ENCODE results near the gene SRBD1.

The SRBD1 gene

DNA sequence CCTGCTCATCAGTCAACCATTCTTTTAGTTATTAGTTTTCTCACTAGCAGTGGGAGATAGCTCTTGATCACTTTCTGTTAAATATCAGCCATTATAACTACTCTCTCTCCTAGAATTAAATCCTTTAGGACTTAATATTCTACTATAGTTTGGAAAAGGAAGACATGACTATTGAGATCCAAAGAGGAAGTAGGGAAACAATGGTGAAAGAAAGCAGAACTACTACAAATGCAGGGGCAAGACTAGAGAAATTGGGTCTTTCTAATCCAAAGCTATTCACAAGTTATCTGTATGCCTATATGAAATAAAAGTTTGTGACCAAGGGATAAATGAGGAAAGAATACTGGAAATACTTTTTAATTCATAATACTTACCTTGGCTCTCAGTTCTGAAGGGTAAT lies 65.1 kb downstream of the SRBD1 start:
- no peak for DNase-seq (ENCODE audit: low read depth)

DNA sequence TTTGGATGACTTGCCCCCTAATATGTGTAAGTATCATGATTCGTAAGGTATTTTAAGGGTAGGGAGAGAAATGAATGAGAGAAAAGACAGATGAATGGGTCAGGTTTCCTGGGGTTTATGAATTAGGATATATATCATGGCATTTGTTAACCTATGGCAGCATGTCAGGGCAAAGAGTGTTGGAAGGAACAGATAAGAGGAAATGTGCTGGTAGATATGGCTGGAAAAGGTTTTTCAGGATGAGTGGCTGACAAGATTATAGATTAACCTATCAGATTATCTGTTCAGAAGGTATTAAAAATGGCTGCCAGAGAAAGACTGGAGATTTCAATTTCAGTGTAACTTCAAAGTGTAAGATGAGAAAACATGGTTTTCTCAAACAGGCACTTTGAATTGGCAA lies 67.8 kb downstream of the SRBD1 start:
- DNase-seq (ENCODE audit: low read depth), result no peak

DNA sequence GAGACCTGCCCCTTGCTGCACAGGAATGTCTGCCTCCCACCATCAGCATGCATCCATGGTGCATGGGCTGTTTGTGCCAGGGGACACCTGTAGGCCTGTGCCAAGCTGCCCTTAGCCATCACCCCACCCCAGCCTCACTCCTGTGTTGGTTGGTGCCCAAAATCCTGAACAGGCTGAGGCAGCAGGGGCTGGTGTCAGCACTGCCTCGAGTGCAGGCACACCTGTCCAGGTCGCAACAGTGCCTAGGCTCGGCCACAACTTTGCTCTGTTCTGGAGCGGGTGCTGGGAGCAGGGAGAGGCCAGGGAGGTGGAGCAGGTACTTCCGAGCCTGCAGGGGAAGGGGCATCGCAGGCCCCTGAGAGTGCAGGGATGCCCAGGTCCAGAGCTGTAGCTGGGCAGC lies 69.1 kb downstream of the SRBD1 start:
- DNase-seq (ENCODE audit: low read depth), result no peak

GRCh38 chr2:45541450-45541849 lies 69.6 kb downstream of the SRBD1 start:
- peak; percentile 2 for DNase-seq (ENCODE audit: low read depth)

GRCh38 chr2:45540942-45541341 lies 70.1 kb downstream of the SRBD1 start:
- no peak for DNase-seq (ENCODE audit: low read depth)

GRCh38 chr2:45533771-45534170 lies 77.3 kb downstream of the SRBD1 start:
- no peak for DNase-seq (ENCODE audit: low read depth)

- DNase-seq (ENCODE audit: low read depth), result no peak
These were observed 78.9 kb downstream of the SRBD1 start for GRCh38 chr2:45532181-45532580.

- DNase-seq (ENCODE audit: low read depth), result no peak
These were observed 87.1 kb downstream of the SRBD1 start for GRCh38 chr2:45524016-45524415.

- DNase-seq (ENCODE audit: low read depth), result no peak
These were observed 92.5 kb downstream of the SRBD1 start for GRCh38 chr2:45518546-45518945.

DNA sequence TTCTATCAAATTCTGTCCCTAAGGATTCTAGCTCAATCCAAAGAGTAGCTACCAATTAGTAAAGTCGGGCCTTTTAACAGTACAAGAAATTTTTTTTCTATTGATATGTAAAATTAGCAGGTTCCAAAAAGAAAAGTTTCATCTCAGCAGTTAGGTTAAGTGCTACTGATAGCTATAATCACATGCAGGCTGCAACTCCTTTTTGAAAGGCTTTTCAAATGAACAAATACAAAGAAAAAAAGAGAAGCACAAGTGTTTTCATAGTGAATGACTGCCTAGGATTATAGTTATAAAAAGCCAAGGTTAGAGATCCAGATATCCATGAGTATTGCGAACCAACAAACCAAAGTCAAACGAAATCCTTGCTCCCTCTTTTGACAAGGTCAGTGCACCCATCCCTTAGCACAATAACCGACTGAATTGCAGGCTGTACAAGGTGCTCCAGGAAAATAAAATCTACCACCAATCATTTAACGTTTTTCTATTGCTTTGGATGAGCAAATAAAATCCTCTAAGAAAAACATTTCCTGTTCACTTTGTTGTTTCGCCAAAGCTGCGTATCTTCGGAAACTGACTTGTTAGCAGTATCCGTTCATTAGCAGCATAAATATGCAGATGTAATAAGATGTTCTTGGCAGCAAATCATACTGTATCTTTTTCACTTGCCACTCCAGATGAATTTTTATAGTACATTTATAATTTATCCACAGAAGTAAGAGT lies 100.2 kb downstream of the SRBD1 start:
- no peak for DNase-seq (ENCODE audit: low read depth)

DNA sequence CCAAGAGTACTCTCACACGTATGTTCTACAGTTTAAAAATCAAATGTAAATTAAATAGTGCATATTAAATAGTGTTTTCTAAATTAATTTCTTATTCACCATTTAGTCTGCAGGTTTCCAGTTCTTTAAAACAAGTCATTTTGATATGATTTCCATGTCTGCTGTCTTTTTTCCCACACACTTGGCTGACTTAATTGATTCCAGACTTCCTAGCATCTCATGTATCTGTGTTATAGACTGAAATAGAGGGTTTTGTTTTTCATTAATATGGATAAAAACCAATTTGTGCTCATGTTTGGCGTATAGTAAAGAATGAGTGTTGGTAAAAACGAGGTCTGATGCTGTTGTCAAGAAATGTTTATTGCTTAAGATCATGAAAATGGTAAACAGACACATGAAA lies 104.3 kb downstream of the SRBD1 start:
- no peak for DNase-seq (ENCODE audit: low read depth)

DNA sequence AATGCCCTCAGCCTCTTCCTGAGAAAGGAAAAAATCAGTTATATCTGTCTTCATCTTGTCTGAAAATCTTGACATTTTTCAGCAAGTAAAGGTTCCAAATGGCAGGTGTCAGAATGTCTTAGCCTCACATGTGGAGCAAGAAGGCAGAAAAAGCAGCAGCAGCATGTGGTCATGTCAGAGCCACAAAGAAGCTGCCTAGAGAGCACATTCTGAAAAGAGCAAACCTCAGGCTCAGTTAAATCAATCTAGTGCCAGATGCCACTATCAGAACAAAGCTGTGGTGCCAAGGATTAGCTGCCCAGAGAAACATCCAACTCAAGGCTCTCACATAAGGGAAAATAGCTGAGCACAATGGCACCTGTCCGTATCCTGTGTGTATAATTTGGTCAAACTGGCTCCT lies 105.9 kb downstream of the SRBD1 start:
- DNase-seq (ENCODE audit: low read depth), result no peak

DNA sequence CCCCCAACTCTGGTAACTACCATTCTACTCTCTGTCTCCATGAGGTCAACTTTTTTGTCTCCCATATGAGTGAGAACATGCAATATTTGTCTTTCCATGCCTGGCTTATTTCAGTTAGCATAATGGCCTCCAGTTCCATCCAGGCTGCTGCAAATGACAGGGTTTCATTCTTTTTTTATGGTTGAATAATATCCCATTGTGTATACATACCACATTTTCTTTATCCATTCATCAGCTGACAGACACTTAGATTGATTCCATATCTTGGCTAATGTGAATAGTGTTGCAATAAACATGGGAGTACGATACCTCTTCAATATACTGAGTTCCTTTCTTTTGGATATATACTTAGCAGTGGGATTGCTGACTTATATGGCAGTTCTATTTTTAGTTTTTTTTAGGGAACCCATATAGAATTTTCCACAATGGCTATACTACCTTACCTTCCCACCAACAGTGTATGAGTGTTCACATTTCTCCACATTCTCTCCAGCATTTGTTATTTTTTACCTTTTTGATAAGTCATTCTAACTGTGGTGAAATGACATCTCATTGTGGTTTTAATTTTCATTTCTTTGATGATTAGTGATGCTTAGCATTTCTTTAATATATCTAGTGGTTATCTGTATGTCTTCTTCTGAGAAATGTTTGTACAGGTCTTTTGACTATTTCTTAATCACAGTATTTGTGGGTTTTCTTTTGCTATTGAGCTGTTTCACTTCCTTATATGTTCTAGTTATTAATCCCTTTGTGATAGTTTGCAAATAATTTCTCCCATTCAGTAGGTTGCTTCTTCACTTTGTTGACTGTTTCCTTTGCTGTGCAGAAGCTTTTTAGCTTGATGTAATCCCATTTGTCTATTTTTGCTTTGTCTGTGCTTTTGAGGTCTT lies 112.2 kb downstream of the SRBD1 start:
- DNase-seq (ENCODE audit: low read depth), result peak; percentile 11

DNA sequence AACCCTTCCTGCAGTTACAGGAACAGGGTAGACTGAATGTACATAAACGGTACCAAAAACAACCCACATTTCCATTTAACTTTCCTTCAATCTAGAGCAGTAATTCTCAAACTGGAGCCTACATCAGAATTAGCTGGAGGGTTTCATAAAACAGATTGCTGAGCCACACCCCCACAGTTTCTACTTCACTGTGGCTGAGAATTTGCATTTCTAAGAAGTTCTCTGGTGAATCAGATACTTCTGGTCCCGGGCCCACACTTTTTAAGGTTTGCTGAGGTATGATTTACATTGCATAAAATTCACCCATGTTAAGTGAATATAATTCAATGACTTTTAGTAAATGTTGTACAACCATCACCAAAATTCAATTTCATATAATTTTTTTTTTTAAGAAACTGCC lies 113.7 kb downstream of the SRBD1 start:
- peak; percentile 33 for DNase-seq (ENCODE audit: low read depth)

- no peak for DNase-seq (ENCODE audit: low read depth)
These were observed 114.2 kb downstream of the SRBD1 start for GRCh38 chr2:45496869-45497268.

DNA sequence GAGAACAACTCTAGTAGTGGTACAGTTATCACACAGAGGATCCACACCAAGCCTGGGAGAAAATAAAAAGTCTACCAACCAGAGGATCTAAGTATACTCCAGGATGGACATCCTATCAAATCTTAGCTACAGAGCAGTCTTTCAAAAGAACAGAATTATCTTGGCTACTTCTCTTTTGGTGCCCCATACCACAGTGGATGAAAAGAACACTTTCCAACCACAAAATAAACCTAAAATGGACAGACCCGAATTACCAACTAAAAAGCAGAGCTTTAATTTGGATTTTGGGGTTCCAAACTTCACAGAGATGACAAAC lies 116.1 kb downstream of the SRBD1 start:
- no peak for DNase-seq (ENCODE audit: low read depth)

- DNase-seq (ENCODE audit: low read depth), result peak; percentile 68
These were observed 116.6 kb downstream of the SRBD1 start for GRCh38 chr2:45494275-45494977.

DNA sequence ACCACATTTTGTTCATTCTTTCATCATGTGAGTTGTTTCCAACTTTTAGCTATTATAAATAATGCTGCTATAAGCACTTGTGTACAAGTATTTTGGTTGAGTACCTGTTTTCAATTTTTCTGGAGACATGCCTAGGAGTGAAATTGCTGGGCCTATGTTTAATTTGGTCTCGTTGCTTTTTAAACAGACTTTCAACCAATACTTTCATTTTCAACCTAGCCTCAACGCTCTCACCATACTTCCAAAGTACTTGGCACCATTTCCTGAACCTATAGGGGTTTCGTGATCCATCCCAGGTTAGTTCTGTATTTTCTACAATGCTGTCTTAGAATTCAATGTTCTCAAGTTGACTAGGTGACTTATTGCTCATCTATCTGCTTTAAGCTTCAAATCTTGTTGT lies 126.1 kb downstream of the SRBD1 start:
- no peak for DNase-seq (ENCODE audit: low read depth)

DNA sequence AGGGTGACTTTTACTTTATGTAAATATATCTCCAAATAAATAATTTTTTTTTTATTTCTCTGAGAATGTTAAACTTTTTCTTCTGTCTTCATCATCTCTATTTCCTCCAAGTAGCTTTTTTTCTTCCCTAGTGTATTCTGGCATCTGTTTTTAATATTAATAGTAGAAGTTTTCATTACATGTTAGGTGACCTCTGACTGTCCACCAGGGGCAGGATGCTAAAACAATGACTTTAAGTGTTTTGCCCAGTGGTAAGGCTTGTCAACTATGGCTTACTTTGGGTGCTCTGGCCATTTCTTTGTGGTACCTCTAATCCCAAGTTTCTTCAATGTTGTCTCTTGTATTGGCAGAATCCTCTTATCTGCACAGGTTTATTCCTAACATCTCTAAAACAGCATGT lies 127.1 kb downstream of the SRBD1 start:
- no peak for DNase-seq (ENCODE audit: low read depth)

GRCh38 chr2:45477546-45477945 lies 133.5 kb downstream of the SRBD1 start:
- DNase-seq (ENCODE audit: low read depth), result no peak

- DNase-seq (ENCODE audit: low read depth), result no peak
These were observed 140.5 kb downstream of the SRBD1 start for GRCh38 chr2:45470531-45470930.

GRCh38 chr2:45469314-45470099 lies 141.6 kb downstream of the SRBD1 start:
- DNase-seq (ENCODE audit: low read depth), result peak; percentile 11
